ENCODE results near the gene UTP25.

DNA sequence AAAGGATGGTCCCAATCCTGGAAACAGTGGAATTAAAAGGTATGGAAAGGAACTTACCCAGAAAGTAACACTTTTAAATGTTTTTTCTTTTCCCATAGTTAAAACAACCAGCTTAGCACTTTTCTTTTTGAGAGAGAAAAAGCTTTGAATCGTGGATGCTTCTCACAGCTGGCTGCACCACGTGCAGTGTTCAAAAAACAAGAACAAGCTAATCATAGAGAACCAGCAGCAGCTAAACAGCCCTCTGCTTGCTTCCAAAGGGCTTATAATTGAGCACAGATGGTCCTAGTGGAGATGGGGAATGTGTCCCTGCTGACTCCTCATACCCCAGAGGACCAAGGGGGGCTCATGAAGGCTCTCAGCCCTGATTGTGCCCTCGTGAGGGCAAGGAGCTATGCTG is 26.4 kb downstream of the UTP25 start:
- TF ChIP-seq, protein P1, sequence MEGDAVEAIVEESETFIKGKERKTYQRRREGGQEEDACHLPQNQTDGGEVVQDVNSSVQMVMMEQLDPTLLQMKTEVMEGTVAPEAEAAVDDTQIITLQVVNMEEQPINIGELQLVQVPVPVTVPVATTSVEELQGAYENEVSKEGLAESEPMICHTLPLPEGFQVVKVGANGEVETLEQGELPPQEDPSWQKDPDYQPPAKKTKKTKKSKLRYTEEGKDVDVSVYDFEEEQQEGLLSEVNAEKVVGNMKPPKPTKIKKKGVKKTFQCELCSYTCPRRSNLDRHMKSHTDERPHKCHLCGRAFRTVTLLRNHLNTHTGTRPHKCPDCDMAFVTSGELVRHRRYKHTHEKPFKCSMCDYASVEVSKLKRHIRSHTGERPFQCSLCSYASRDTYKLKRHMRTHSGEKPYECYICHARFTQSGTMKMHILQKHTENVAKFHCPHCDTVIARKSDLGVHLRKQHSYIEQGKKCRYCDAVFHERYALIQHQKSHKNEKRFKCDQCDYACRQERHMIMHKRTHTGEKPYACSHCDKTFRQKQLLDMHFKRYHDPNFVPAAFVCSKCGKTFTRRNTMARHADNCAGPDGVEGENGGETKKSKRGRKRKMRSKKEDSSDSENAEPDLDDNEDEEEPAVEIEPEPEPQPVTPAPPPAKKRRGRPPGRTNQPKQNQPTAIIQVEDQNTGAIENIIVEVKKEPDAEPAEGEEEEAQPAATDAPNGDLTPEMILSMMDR (conservative IDR thresholded peaks at IDR 0.05; ENCODE audit: low read length), result no peak
- no peak for TF ChIP-seq EZH2phosphoT487 (IDR thresholded peaks at IDR 0.05; ENCODE audit: borderline replicate concordance, low read depth, low read length)
